GM12878 (cell line): ENCODE measurements around the gene CFAP44. TPM values are rescaled to one million over a fixed set of nuclear protein-coding genes. Genes with fewer than 3 reads are reported as not detected.

Experiments
- CREM ChIP-seq: IDR thresholded peaks from 2 replicates; pipeline ENCODE4 v1.6.1; 2014; ENCODE audit warnings: antibody characterized with exemption, low read depth
- CUX1 ChIP-seq: IDR thresholded peaks from 2 replicates; pipeline ENCODE4 v1.6.1; 2012; ENCODE audit warnings: improper control_type of control experiment, low read depth, low read length; ENCODE audit not compliant: insufficient replicate concordance
- RELB ChIP-seq: fragments of 450-650 bp; IDR thresholded peaks from 2 replicates; pipeline ENCODE4 v1.6.1; 2017; ENCODE audit warnings: low read depth, mild to moderate bottlenecking, moderate library complexity
- polyA plus RNA-seq, 11 experiments: library from polyadenylated mRNA; depleted of rRNA in 4 of 11; unstranded in 6 of 11; stranded (reverse) in 5 of 11; fragments of >200 nt; fragmentation: Nextera tagmentation in 4 of 11; fragmentation: Illumina TruSeq in 1 of 11; extraction: Ambion mirVana in 4 of 11; extraction: Trizol in 1 of 11; gene quantifications; 1 replicate in 1 of 11; 2 replicates in 10 of 11; pipeline versions ENCODE4 v1.2.1 to v1.2.3, GENCODE V29; 2011 to 2016; ENCODE audit warnings: inconsistent platforms in 2 of 11, missing spikeins in 2 of 11, low read depth in 1 of 11
- total RNA-seq, 4 experiments: library from RNA; depleted of rRNA in 3 of 4; stranded (reverse); fragments of >200 nt in 3 of 4; fragmentation: Illumina TruSeq in 1 of 4; extraction: Trizol in 1 of 4; gene quantifications; 2 replicates each; pipeline versions ENCODE4 v1.2.1 to v1.2.3, GENCODE V29; 2013 to 2021
- TF ChIP-seq, protein P1 (sequence below): fragments of 450-650 bp; IDR thresholded peaks from 2 replicates; pipeline ENCODE4 v1.6.1; 2017; ENCODE audit warnings: mild to moderate bottlenecking
- TF ChIP-seq, protein P2 (sequence below): IDR thresholded peaks from 2 replicates; pipeline ENCODE4 v1.6.1; 2012; ENCODE audit warnings: mild to moderate bottlenecking, low read depth, low read length
- TF ChIP-seq, protein P3 (sequence below): fragments of 450-650 bp; IDR thresholded peaks from 2 replicates; pipeline ENCODE4 v1.6.1; 2016; ENCODE audit warnings: mild to moderate bottlenecking

Gene CFAP44
- total and polyA plus RNA-seq, 10 of the 15 experiments (the other 5 are each of a cell fraction or from before 2014, with no cell fraction given): 0.76 to 5.9 (median 3.7) TPM

GRCh38 chr3:113431811-113432210 is 9.5 kb downstream of the CFAP44 start (continued):
- TF ChIP-seq CUX1 (no peak), RELB (no peak), CREM (no peak)
- TF ChIP-seq, protein P1, sequence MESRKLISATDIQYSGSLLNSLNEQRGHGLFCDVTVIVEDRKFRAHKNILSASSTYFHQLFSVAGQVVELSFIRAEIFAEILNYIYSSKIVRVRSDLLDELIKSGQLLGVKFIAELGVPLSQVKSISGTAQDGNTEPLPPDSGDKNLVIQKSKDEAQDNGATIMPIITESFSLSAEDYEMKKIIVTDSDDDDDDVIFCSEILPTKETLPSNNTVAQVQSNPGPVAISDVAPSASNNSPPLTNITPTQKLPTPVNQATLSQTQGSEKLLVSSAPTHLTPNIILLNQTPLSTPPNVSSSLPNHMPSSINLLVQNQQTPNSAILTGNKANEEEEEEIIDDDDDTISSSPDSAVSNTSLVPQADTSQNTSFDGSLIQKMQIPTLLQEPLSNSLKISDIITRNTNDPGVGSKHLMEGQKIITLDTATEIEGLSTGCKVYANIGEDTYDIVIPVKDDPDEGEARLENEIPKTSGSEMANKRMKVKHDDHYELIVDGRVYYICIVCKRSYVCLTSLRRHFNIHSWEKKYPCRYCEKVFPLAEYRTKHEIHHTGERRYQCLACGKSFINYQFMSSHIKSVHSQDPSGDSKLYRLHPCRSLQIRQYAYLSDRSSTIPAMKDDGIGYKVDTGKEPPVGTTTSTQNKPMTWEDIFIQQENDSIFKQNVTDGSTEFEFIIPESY: no peak
- TF ChIP-seq, protein P2, sequence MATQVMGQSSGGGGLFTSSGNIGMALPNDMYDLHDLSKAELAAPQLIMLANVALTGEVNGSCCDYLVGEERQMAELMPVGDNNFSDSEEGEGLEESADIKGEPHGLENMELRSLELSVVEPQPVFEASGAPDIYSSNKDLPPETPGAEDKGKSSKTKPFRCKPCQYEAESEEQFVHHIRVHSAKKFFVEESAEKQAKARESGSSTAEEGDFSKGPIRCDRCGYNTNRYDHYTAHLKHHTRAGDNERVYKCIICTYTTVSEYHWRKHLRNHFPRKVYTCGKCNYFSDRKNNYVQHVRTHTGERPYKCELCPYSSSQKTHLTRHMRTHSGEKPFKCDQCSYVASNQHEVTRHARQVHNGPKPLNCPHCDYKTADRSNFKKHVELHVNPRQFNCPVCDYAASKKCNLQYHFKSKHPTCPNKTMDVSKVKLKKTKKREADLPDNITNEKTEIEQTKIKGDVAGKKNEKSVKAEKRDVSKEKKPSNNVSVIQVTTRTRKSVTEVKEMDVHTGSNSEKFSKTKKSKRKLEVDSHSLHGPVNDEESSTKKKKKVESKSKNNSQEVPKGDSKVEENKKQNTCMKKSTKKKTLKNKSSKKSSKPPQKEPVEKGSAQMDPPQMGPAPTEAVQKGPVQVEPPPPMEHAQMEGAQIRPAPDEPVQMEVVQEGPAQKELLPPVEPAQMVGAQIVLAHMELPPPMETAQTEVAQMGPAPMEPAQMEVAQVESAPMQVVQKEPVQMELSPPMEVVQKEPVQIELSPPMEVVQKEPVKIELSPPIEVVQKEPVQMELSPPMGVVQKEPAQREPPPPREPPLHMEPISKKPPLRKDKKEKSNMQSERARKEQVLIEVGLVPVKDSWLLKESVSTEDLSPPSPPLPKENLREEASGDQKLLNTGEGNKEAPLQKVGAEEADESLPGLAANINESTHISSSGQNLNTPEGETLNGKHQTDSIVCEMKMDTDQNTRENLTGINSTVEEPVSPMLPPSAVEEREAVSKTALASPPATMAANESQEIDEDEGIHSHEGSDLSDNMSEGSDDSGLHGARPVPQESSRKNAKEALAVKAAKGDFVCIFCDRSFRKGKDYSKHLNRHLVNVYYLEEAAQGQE: no peak
- TF ChIP-seq, protein P3, sequence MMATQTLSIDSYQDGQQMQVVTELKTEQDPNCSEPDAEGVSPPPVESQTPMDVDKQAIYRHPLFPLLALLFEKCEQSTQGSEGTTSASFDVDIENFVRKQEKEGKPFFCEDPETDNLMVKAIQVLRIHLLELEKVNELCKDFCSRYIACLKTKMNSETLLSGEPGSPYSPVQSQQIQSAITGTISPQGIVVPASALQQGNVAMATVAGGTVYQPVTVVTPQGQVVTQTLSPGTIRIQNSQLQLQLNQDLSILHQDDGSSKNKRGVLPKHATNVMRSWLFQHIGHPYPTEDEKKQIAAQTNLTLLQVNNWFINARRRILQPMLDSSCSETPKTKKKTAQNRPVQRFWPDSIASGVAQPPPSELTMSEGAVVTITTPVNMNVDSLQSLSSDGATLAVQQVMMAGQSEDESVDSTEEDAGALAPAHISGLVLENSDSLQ: no peak
